HepG2 (cell line): ENCODE results near the gene CACHD1. TPM values are rescaled to one million over a fixed set of nuclear protein-coding genes. Genes with fewer than 3 reads are reported as not detected.

ENCODE experiments used
- ATAC-seq: fragments of 200-7000 bp; cut with Tn5 transposase; 3 replicates; pipeline ENCODE4 v1.9.1; 2020; ENCODE audit warnings: mild to moderate bottlenecking, moderate library complexity
- BruUV-seq: library from RNA; stranded (reverse); fragments of 400-500 nt; replicated peaks from 2 replicates; lab custom pipeline; 2021; lab: Mats Ljungman, UMichigan
- CTCF ChIA-PET: fragments of 300-600 bp; formaldehyde crosslinking; extraction: SDS; loops from one replicate; lab custom pipeline; 2021; ENCODE audit warnings: low total read pairs, inconsistent platforms, low intra/inter-chr PET ratio; lab: Yijun Ruan, JAX
- POLR2A ChIA-PET: fragments of 350-600 bp; sonication (Branson Sonifier 250); formaldehyde crosslinking; loops from one replicate; lab custom pipeline; 2020; ENCODE audit warnings: antibody characterized with exemption, inconsistent platforms; lab: Yijun Ruan, JAX
- DNase-seq: peaks from one replicate; pipeline ENCODE4 v3.0.0-alpha.2; 2015; ENCODE audit warnings: low spot score
- FAIRE-seq: peaks from 3 replicates; lab custom pipeline; 2011; peaks lifted over from hg19 to GRCh38; lab: Jason Lieb, UNC
- H2AFZ ChIP-seq: one replicate; pipeline ENCODE4 v1.6.1; 2011; ENCODE audit warnings: low read length, inconsistent platforms
- H3K27ac ChIP-seq: fragments of 300-600 bp; 3 replicates; pipeline ENCODE4 v1.8.0; 2011; ENCODE audit warnings: mixed run types, mild to moderate bottlenecking, mixed read lengths, low read length, inconsistent platforms; ENCODE audit not compliant: insufficient read depth; ENCODE audit errors: extremely low read length
- H3K27me3 ChIP-seq, 2 experiments: fragments of 200-600 bp in 1 of 2; 2 replicates in 1 of 2; 3 replicates in 1 of 2; pipeline versions ENCODE4 v1.6.0 to v1.8.0; 2011; ENCODE audit warnings: low read length in 2 of 2, mild to moderate bottlenecking in 2 of 2, moderate library complexity in 2 of 2, inconsistent platforms in 1 of 2; ENCODE audit not compliant: insufficient read depth in 2 of 2, control insufficient read depth in 1 of 2
- H3K36me3 ChIP-seq, 2 experiments: fragments of 200-600 bp in 1 of 2; replicated peaks in 1 of 2; 2 replicates in 1 of 2; 3 replicates in 1 of 2; pipeline versions ENCODE4 v1.5.1 to v1.8.0; 2011; ENCODE audit warnings: low read length in 2 of 2, inconsistent platforms in 1 of 2; ENCODE audit not compliant: insufficient read depth in 2 of 2, control insufficient read depth in 1 of 2
- H3K4me1 ChIP-seq: 2 replicates; pipeline ENCODE4 v1.5.1; 2012; ENCODE audit warnings: low read length, inconsistent platforms; ENCODE audit not compliant: insufficient read depth
- H3K4me2 ChIP-seq: 2 replicates; pipeline ENCODE4 v1.6.0; 2011; ENCODE audit warnings: low read depth, low read length, inconsistent platforms
- H3K4me3 ChIP-seq, 3 experiments: fragments of 200-600 bp in 1 of 3; sonication (generic), shearing (Covaris generic) in 1 of 3; replicated peaks in 1 of 3; 2 replicates each; pipeline ENCODE4 v1.5.1; 2011 to 2016; ENCODE audit warnings: low read length in 3 of 3, inconsistent platforms in 2 of 3, low read depth in 2 of 3, mild to moderate bottlenecking in 2 of 3, control low read depth in 1 of 3, mixed read lengths in 1 of 3; ENCODE audit not compliant: insufficient read depth in 1 of 3
- H3K79me2 ChIP-seq: one replicate; pipeline ENCODE4 v1.6.1; 2011; ENCODE audit warnings: low read length, inconsistent platforms; ENCODE audit not compliant: insufficient read depth
- H3K9ac ChIP-seq: 2 replicates; pipeline ENCODE4 v1.6.0; 2011; ENCODE audit warnings: mild to moderate bottlenecking, low read depth, low read length, inconsistent platforms; ENCODE audit not compliant: insufficient read depth
- H3K9me3 ChIP-seq: 2 replicates; pipeline ENCODE4 v1.5.1; 2012; ENCODE audit warnings: mild to moderate bottlenecking, low read length
- H4K20me1 ChIP-seq: 2 replicates; pipeline ENCODE4 v1.6.0; 2011; ENCODE audit warnings: inconsistent platforms, mild to moderate bottlenecking, low read length, moderate library complexity; ENCODE audit not compliant: insufficient read depth
- CEBPB ChIP-seq: IDR thresholded peaks from 2 replicates; pipeline ENCODE4 v1.6.1; 2011; ENCODE audit warnings: low read depth, low read length, improper control_type of control experiment, borderline replicate concordance
- FOXA1 ChIP-seq, 2 experiments: fragments of 450-650 bp in 1 of 2; sonication (generic) in 1 of 2; formaldehyde crosslinking in 1 of 2; IDR thresholded peaks; 2 replicates each; pipeline versions ENCODE4 v1.4.0 to v1.6.1; 2016 to 2020; ENCODE audit warnings: missing genetic modification reagents in 1 of 2
- GPBP1L1 ChIP-seq: sonication (generic); formaldehyde crosslinking; IDR thresholded peaks from 2 replicates; pipeline ENCODE4 v1.5.0; 2020; ENCODE audit warnings: mild to moderate bottlenecking, missing genetic modification reagents
- GTF2F1 ChIP-seq: fragments of 150-350 bp; IDR thresholded peaks from 2 replicates; pipeline ENCODE4 v1.6.1; 2014; ENCODE audit warnings: low read length
- HDAC2 ChIP-seq: sonication (generic); formaldehyde crosslinking; IDR thresholded peaks from 2 replicates; pipeline ENCODE4 v1.4.0; 2020; ENCODE audit warnings: missing genetic modification reagents
- HMGXB4 ChIP-seq, 2 experiments: sonication (generic) in 1 of 2; formaldehyde crosslinking in 1 of 2; IDR thresholded peaks; 2 replicates each; pipeline versions ENCODE4 v1.4.0 to v1.6.1; 2018 to 2020; ENCODE audit warnings: missing genetic modification reagents in 2 of 2, borderline replicate concordance in 1 of 2, low read depth in 1 of 2, mild to moderate bottlenecking in 1 of 2, missing biosample characterization in 1 of 2
- HNF4G ChIP-seq, 2 experiments: sonication (generic) in 1 of 2; formaldehyde crosslinking in 1 of 2; IDR thresholded peaks; 2 replicates each; pipeline versions ENCODE4 v1.4.0 to v1.6.1; 2011 to 2020; ENCODE audit warnings: borderline replicate concordance in 2 of 2, low read depth in 2 of 2, mild to moderate bottlenecking in 2 of 2, low read length in 1 of 2, missing genetic modification reagents in 1 of 2, moderate library complexity in 1 of 2
- PITX1 ChIP-seq: sonication (generic); formaldehyde crosslinking; IDR thresholded peaks from 2 replicates; pipeline ENCODE4 v1.5.1; 2020; ENCODE audit warnings: mild to moderate bottlenecking, missing genetic modification reagents
- POLR2AphosphoS2 ChIP-seq: IDR thresholded peaks from 2 replicates; pipeline ENCODE4 v1.6.1; 2011; ENCODE audit warnings: low read depth, low read length, improper control_type of control experiment
- ZNF234 ChIP-seq: sonication (generic); formaldehyde crosslinking; conservative IDR thresholded peaks from 2 replicates; pipeline ENCODE4 v1.5.1; 2020; ENCODE audit warnings: mild to moderate bottlenecking, missing genetic modification reagents
- ZNF530 ChIP-seq: sonication (generic); formaldehyde crosslinking; IDR thresholded peaks from 2 replicates; pipeline ENCODE4 v1.5.0; 2020; ENCODE audit warnings: low read depth, mild to moderate bottlenecking, missing genetic modification reagents
- ZNF672 ChIP-seq: sonication (generic); formaldehyde crosslinking; IDR thresholded peaks from 2 replicates; pipeline ENCODE4 v1.8.1; 2022; ENCODE audit warnings: missing genetic modification reagents
- WGBS: methylation state at CpG from one replicate; pipeline ENCODE4 v1.1.6; 2017; ENCODE audit warnings: low lambda C conversion rate; 5-methylcytosine and 5-hydroxymethylcytosine counted together
- in situ Hi-C: cut with HindIII; loops from 2 replicates; pipeline ENCODE4 v1.10.0; 2017; ENCODE audit warnings: low pct_unique_long_range_greater_than_20kb; ENCODE audit not compliant: extremely low pct_ligation_motif_present
- intact Hi-C: fragments of 100-400 bp; cut with micrococcal nuclease; formaldehyde crosslinking; loops from one replicate; pipeline ENCODE4 v1.10.0; 2022; ENCODE audit not compliant: unreplicated experiment
- polyA plus RNA-seq, 8 experiments: library from polyadenylated mRNA; depleted of rRNA in 3 of 8; stranded (reverse) in 7 of 8; unstranded in 1 of 8; fragments of >200 nt; fragmentation: Illumina TruSeq in 4 of 8; extraction: Trizol in 4 of 8; gene quantifications; 2 replicates each; pipeline versions ENCODE4 v1.2.1 to v1.2.3, GENCODE V29; 2011 to 2016; ENCODE audit warnings: low read depth in 4 of 8, missing spikeins in 1 of 8, mixed read lengths in 1 of 8; ENCODE audit not compliant: insufficient read depth in 1 of 8
- total RNA-seq, 5 experiments: library from RNA; depleted of rRNA; stranded (reverse); fragments of >200 nt; fragmentation: Illumina TruSeq; extraction: Trizol; gene quantifications; 2 replicates each; pipeline ENCODE4 v1.2.3, GENCODE V29; 2016; ENCODE audit warnings: low read depth in 1 of 5
- TF ChIP-seq, protein P1 (sequence below): sonication (generic); formaldehyde crosslinking; IDR thresholded peaks from 2 replicates; pipeline ENCODE4 v1.4.0; 2020; ENCODE audit warnings: mild to moderate bottlenecking, missing genetic modification reagents
- TF ChIP-seq, protein P2 (sequence below): sonication (generic); formaldehyde crosslinking; IDR thresholded peaks from 2 replicates; pipeline ENCODE4 v1.8.0; 2022; ENCODE audit warnings: mild to moderate bottlenecking, missing genetic modification reagents, moderate library complexity
- TF ChIP-seq, protein P3 (sequence below): sonication (generic); formaldehyde crosslinking; IDR thresholded peaks from 2 replicates; pipeline ENCODE4 v1.9.0; 2021; ENCODE audit warnings: missing genetic modification reagents, mild to moderate bottlenecking, borderline replicate concordance
- TF ChIP-seq, protein P4 (sequence below): sonication (generic); formaldehyde crosslinking; IDR thresholded peaks from 2 replicates; pipeline ENCODE4 v1.9.0; 2021; ENCODE audit warnings: missing genetic modification reagents, mild to moderate bottlenecking, borderline replicate concordance

Gene CACHD1
- total and polyA plus RNA-seq, 2 of the 13 experiments (the other 11 are each of a cell fraction or from before 2014, with no cell fraction given) = 0.11 TPM; not detected in 1

GRCh38 chr1:64691626-64692025 is 221.7 kb downstream of the CACHD1 start:
- no peak for DNase-seq
- Histone ChIP-seq H3K9ac (no peak overlapping the region), H3K4me2 (no peak overlapping the region), H3K9me3 (no peaks in the 10 kb centered on the region), H3K4me1 (no peaks in the 10 kb centered on the region), H3K79me2 (no peaks in the 10 kb centered on the region), H2AFZ (no peak overlapping the region), H3K36me3 (no peaks in the 10 kb centered on the region), H4K20me1 (no peaks in the 10 kb centered on the region), H3K27ac (no peak overlapping the region), H3K4me3 (no peak overlapping the region), H3K27me3 (peaks cover 0 to 8% of the 10 kb centered on the region in 2 experiments; a peak in 1 of 5 replicates)
- intact Hi-C loops (no loop called here), in situ Hi-C loops (no loop called here)
- BruUV-seq = no TSS peak
- ChIA-PET CTCF (no interaction called here), POLR2A (no interaction called here)
- no peak for FAIRE-seq
- 13% methylated on average over 7 of the region's 7 CpGs for WGBS
- ATAC-seq = no peak
- no peak for TF ChIP-seq ZNF530 (CRISPR knock-in tag)
- no peak for TF ChIP-seq HMGXB4 (CRISPR knock-in tag; IDR thresholded peaks at IDR 0.05; ENCODE audit: borderline replicate concordance in 1 of 2, low read depth in 1 of 2)
- no peak for TF ChIP-seq GTF2F1
- TF ChIP-seq, protein P1, sequence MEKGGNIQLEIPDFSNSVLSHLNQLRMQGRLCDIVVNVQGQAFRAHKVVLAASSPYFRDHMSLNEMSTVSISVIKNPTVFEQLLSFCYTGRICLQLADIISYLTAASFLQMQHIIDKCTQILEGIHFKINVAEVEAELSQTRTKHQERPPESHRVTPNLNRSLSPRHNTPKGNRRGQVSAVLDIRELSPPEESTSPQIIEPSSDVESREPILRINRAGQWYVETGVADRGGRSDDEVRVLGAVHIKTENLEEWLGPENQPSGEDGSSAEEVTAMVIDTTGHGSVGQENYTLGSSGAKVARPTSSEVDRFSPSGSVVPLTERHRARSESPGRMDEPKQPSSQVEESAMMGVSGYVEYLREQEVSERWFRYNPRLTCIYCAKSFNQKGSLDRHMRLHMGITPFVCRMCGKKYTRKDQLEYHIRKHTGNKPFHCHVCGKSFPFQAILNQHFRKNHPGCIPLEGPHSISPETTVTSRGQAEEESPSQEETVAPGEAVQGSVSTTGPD (CRISPR knock-in tag) = no peak
- no peak for TF ChIP-seq PITX1 (CRISPR knock-in tag)
- no peak for TF ChIP-seq CEBPB
- TF ChIP-seq, protein P2, sequence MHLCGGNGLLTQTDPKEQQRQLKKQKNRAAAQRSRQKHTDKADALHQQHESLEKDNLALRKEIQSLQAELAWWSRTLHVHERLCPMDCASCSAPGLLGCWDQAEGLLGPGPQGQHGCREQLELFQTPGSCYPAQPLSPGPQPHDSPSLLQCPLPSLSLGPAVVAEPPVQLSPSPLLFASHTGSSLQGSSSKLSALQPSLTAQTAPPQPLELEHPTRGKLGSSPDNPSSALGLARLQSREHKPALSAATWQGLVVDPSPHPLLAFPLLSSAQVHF (CRISPR knock-in tag) = no peak
- TF ChIP-seq, protein P3, sequence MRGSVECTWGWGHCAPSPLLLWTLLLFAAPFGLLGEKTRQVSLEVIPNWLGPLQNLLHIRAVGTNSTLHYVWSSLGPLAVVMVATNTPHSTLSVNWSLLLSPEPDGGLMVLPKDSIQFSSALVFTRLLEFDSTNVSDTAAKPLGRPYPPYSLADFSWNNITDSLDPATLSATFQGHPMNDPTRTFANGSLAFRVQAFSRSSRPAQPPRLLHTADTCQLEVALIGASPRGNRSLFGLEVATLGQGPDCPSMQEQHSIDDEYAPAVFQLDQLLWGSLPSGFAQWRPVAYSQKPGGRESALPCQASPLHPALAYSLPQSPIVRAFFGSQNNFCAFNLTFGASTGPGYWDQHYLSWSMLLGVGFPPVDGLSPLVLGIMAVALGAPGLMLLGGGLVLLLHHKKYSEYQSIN (CRISPR knock-in tag) = no peak
- no peak for TF ChIP-seq ZNF672 (CRISPR knock-in tag)
- TF ChIP-seq ZNF234 (CRISPR knock-in tag) = no peak
- no peak for TF ChIP-seq FOXA1 (IDR thresholded peaks at IDR 0.05)
- no peak for TF ChIP-seq FOXA1 (CRISPR knock-in tag; IDR thresholded peaks at IDR 0.05)
- no peak for TF ChIP-seq GPBP1L1 (CRISPR knock-in tag)
- TF ChIP-seq HNF4G (IDR thresholded peaks at IDR 0.05; ENCODE audit: borderline replicate concordance, low read depth, low read length) = no peak
- no peak for TF ChIP-seq HNF4G (CRISPR knock-in tag; IDR thresholded peaks at IDR 0.05; ENCODE audit: borderline replicate concordance, low read depth)
- TF ChIP-seq HDAC2 (CRISPR knock-in tag) = no peak
- no peak for TF ChIP-seq POLR2AphosphoS2
- TF ChIP-seq, protein P4, sequence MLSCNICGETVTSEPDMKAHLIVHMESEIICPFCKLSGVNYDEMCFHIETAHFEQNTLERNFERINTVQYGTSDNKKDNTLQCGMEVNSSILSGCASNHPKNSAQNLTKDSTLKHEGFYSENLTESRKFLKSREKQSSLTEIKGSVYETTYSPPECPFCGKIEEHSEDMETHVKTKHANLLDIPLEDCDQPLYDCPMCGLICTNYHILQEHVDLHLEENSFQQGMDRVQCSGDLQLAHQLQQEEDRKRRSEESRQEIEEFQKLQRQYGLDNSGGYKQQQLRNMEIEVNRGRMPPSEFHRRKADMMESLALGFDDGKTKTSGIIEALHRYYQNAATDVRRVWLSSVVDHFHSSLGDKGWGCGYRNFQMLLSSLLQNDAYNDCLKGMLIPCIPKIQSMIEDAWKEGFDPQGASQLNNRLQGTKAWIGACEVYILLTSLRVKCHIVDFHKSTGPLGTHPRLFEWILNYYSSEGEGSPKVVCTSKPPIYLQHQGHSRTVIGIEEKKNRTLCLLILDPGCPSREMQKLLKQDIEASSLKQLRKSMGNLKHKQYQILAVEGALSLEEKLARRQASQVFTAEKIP (CRISPR knock-in tag) = no peak
